ENCODE measurements around the gene SLC26A5.

Gene SLC26A5

DNA sequence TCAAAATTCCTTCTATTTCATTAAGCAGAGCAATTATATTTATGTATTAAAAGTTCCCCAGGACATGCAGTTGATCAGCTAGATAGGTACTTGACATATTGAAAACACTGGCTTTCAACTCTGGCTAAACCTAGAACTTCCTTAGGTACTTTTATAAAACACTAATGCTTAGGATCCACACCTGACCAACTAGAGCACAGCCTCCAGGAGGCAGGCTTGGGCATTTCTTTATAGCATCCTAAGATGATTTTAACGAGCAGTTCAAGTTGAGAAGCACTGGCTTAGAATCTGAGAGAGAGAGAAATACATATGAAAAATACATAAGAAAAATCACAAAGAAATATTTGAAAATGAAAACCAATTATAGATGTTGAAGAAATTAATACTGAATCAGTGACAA lies 20.8 kb downstream of the SLC26A5 start:
- TF ChIP-seq TAF1 (IDR thresholded peaks at IDR 0.05; ENCODE audit: borderline replicate concordance, insufficient read depth, low read length) (no peak), SIN3A (IDR thresholded peaks at IDR 0.05; ENCODE audit: borderline replicate concordance, insufficient read depth, low read length) (no peak), POLR2AphosphoS5 (IDR thresholded peaks at IDR 0.05; ENCODE audit: low read depth, low read length) (no peak), FOXP2 (optimal IDR thresholded peaks at IDR 0.05; ENCODE audit: borderline replicate concordance, extremely low read depth, extremely low read length, insufficient read depth) (no peak)
- TF ChIP-seq, protein P1, sequence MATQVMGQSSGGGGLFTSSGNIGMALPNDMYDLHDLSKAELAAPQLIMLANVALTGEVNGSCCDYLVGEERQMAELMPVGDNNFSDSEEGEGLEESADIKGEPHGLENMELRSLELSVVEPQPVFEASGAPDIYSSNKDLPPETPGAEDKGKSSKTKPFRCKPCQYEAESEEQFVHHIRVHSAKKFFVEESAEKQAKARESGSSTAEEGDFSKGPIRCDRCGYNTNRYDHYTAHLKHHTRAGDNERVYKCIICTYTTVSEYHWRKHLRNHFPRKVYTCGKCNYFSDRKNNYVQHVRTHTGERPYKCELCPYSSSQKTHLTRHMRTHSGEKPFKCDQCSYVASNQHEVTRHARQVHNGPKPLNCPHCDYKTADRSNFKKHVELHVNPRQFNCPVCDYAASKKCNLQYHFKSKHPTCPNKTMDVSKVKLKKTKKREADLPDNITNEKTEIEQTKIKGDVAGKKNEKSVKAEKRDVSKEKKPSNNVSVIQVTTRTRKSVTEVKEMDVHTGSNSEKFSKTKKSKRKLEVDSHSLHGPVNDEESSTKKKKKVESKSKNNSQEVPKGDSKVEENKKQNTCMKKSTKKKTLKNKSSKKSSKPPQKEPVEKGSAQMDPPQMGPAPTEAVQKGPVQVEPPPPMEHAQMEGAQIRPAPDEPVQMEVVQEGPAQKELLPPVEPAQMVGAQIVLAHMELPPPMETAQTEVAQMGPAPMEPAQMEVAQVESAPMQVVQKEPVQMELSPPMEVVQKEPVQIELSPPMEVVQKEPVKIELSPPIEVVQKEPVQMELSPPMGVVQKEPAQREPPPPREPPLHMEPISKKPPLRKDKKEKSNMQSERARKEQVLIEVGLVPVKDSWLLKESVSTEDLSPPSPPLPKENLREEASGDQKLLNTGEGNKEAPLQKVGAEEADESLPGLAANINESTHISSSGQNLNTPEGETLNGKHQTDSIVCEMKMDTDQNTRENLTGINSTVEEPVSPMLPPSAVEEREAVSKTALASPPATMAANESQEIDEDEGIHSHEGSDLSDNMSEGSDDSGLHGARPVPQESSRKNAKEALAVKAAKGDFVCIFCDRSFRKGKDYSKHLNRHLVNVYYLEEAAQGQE (IDR thresholded peaks at IDR 0.05; ENCODE audit: insufficient read depth in 1 of 2, low read depth in 2 of 2, low read length in 2 of 2) = no peak

DNA sequence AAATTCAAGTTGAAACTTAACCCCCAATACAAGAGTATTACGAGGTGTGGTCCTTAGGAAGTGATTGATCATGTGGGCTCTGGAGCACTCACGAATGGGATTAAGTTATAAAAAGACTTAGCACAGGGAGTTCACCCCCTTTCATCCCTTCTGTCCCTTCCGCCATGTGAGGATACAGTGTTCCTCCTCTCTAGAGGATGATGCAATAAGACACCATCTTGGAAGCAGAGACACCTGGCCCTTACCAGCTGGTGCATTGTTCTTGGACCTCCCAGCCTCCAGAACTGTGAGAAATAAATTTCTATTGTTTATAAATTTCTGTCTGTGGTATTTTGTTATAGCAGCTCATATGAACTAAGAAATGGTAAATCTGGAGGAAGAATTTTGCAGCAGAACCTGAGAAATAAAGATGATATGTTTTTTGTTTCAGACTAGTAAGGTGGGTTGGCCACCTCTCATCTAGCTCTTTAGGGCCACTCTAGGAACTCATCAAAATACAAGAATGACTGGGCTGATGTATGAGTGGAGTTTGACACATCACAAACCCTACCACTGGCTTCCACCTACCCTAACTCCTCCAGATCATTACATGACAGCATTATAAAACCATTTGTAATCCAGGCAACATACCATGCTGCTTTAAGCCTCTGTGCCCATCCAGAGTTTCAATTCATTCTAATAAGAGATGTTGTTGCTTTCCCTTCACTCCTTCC lies 22.4 kb downstream of the SLC26A5 start:
- TF ChIP-seq FOXP2 (optimal IDR thresholded peaks at IDR 0.05; ENCODE audit: borderline replicate concordance, extremely low read depth, extremely low read length, insufficient read depth) (no peak), SIN3A (IDR thresholded peaks at IDR 0.05; ENCODE audit: borderline replicate concordance, insufficient read depth, low read length) (no peak), TAF1 (IDR thresholded peaks at IDR 0.05; ENCODE audit: borderline replicate concordance, insufficient read depth, low read length) (no peak), POLR2AphosphoS5 (IDR thresholded peaks at IDR 0.05; ENCODE audit: low read depth, low read length) (no peak)
- TF ChIP-seq, protein P1 (IDR thresholded peaks at IDR 0.05; ENCODE audit: insufficient read depth in 1 of 2, low read depth in 2 of 2, low read length in 2 of 2) = no peak

DNA sequence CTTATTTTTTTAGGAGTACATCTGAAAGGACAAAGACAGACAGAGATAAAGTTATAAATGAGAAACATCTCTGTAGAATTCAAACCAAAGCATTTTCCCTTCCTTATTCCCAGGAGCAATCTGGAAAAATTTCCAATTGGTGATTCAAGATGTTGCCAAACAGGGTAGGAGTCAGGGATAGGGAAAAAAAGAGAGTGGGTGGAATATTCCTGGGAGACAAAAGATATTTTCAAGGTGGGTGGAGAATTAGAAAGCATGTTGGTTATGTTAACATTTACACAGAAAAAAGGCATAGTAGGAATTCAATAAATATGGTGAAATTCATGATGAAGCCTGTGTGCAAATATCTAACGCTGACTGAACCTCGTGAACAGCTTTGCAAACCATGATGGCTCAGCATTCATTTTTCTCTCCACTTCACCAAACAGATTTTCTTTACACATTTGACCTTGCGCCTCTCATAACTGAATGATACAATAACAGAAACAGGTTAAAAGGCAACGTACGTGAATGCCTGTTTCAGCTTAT lies 25.1 kb downstream of the SLC26A5 start:
- TF ChIP-seq TAF1 (IDR thresholded peaks at IDR 0.05; ENCODE audit: borderline replicate concordance, insufficient read depth, low read length) (no peak), FOXP2 (optimal IDR thresholded peaks at IDR 0.05; ENCODE audit: borderline replicate concordance, extremely low read depth, extremely low read length, insufficient read depth) (no peak), POLR2AphosphoS5 (IDR thresholded peaks at IDR 0.05; ENCODE audit: low read depth, low read length) (no peak), SIN3A (IDR thresholded peaks at IDR 0.05; ENCODE audit: borderline replicate concordance, insufficient read depth, low read length) (no peak)
- TF ChIP-seq, protein P1 (IDR thresholded peaks at IDR 0.05; ENCODE audit: insufficient read depth in 1 of 2, low read depth in 2 of 2, low read length in 2 of 2) = no peak

DNA sequence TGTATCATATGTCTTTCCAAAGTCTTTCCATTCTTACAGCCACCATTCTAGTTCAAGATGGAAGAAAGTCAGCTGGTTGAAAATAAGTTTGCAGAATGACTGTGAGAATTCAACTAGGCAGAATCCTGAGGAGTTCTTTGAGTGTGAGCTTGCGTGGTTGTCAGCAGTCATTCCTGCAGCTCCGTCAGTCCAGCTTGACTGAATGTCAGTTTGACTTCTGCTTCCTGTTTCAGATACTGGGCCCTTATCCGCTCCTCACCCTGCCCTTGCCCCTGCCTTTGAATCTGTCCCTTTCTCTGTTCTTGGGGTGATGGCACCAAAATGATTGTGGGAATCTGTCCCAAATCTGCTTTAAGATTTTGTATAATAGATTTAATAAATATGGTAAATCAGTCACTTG lies 27.8 kb downstream of the SLC26A5 start:
- TF ChIP-seq TAF1 (IDR thresholded peaks at IDR 0.05; ENCODE audit: borderline replicate concordance, insufficient read depth, low read length) (no peak), POLR2AphosphoS5 (IDR thresholded peaks at IDR 0.05; ENCODE audit: low read depth, low read length) (no peak), SIN3A (IDR thresholded peaks at IDR 0.05; ENCODE audit: borderline replicate concordance, insufficient read depth, low read length) (no peak), FOXP2 (optimal IDR thresholded peaks at IDR 0.05; ENCODE audit: borderline replicate concordance, extremely low read depth, extremely low read length, insufficient read depth) (no peak)
- TF ChIP-seq, protein P1 (IDR thresholded peaks at IDR 0.05; ENCODE audit: insufficient read depth in 1 of 2, low read depth in 2 of 2, low read length in 2 of 2) = no peak

Data from PFSK-1 (cell line).